BLaER1 (cell line): Measurements from ENCODE around the gene SYTL3.
"Not testable (repeated sequence)": the region's sequence is repeated elsewhere in the genome, so short reads cannot be mapped to it uniquely, and the experiment has no call there.

Source experiments
- H3K27ac ChIP-seq: shearing (Covaris generic); formaldehyde crosslinking; 2 replicates; pipeline ENCODE4 v1.8.1; 2022
- H3K27me3 ChIP-seq: shearing (Covaris generic); formaldehyde crosslinking; 2 replicates; pipeline ENCODE4 v1.8.1; 2022
- H3K36me3 ChIP-seq: shearing (Covaris generic); formaldehyde crosslinking; 2 replicates; pipeline ENCODE4 v1.8.1; 2022
- H3K4me1 ChIP-seq: shearing (Covaris generic); formaldehyde crosslinking; 2 replicates; pipeline ENCODE4 v1.8.1; 2022
- H3K4me2 ChIP-seq: shearing (Covaris generic); formaldehyde crosslinking; 2 replicates; pipeline ENCODE4 v1.8.1; 2022
- H3K4me3 ChIP-seq: shearing (Covaris generic); formaldehyde crosslinking; 2 replicates; pipeline ENCODE4 v1.8.1; 2022
- H3K9ac ChIP-seq: shearing (Covaris generic); formaldehyde crosslinking; 2 replicates; pipeline ENCODE4 v1.8.1; 2022
- H3K9me3 ChIP-seq: shearing (Covaris generic); formaldehyde crosslinking; 2 replicates; pipeline ENCODE4 v1.8.1; 2022
- H4K20me1 ChIP-seq: shearing (Covaris generic); formaldehyde crosslinking; 2 replicates; pipeline ENCODE4 v1.8.1; 2022
- Cebpa-rat ChIP-seq: shearing (Covaris generic); IDR thresholded peaks from 2 replicates; pipeline ENCODE4 v1.8.1; 2022

SYTL3 gene

GRCh38 chr6:158609455-158610155 is 40.2 kb upstream of the SYTL3 start:
- Histone ChIP-seq H3K9ac (no peak overlapping the region), H3K27me3 (no peaks in the 10 kb centered on the region), H3K4me2 (no peak overlapping the region), H3K4me3 (no peak overlapping the region), H3K27ac (no peak overlapping the region), H3K4me1 (no peaks in the 10 kb centered on the region), H3K36me3 (peaks cover 76% of the 10 kb centered on the region), H4K20me1 (0 out of 2 replicates have a peak, but pooled peaks cover 16% of the 10 kb centered on the region), H3K9me3 (peaks cover 2% of the 10 kb centered on the region; the same call in 1 of the 2 replicates)
- TF ChIP-seq Cebpa-rat, result no peak

GRCh38 chr6:158610319-158610968 is 39.4 kb upstream of the SYTL3 start:
- H3K36me3 ChIP-seq, result peaks cover 81% of the 10 kb centered on the region
- H4K20me1 ChIP-seq, result 0 out of 2 replicates have a peak, but pooled peaks cover 16% of the 10 kb centered on the region
- no peak overlapping the region for H3K27ac ChIP-seq
- TF ChIP-seq Cebpa-rat, result no peak
- no peaks in the 10 kb centered on the region for H3K27me3 ChIP-seq
- no peak overlapping the region for H3K4me2 ChIP-seq
- no peaks in the 10 kb centered on the region for H3K4me1 ChIP-seq
- H3K4me3 ChIP-seq, result no peak overlapping the region
- no peak overlapping the region for H3K9ac ChIP-seq
- peaks cover 10% of the 10 kb centered on the region; the same call in 1 of the 2 replicates for H3K9me3 ChIP-seq

- peaks cover 15% of the 10 kb centered on the region; the same call in 1 of the 2 replicates for H3K9me3 ChIP-seq
- H3K36me3 ChIP-seq, result peaks cover 80% of the 10 kb centered on the region
- no peak overlapping the region for H3K4me2 ChIP-seq
- H3K4me1 ChIP-seq, result no peaks in the 10 kb centered on the region
- H4K20me1 ChIP-seq, result 0 out of 2 replicates have a peak, but pooled peaks cover 16% of the 10 kb centered on the region
- H3K27me3 ChIP-seq, result no peaks in the 10 kb centered on the region
- no peak overlapping the region for H3K4me3 ChIP-seq
- no peak overlapping the region for H3K27ac ChIP-seq
- TF ChIP-seq Cebpa-rat, result no peak
- no peak overlapping the region for H3K9ac ChIP-seq
These were observed 38.8 kb upstream of the SYTL3 start for GRCh38 chr6:158611039-158611438.

DNA sequence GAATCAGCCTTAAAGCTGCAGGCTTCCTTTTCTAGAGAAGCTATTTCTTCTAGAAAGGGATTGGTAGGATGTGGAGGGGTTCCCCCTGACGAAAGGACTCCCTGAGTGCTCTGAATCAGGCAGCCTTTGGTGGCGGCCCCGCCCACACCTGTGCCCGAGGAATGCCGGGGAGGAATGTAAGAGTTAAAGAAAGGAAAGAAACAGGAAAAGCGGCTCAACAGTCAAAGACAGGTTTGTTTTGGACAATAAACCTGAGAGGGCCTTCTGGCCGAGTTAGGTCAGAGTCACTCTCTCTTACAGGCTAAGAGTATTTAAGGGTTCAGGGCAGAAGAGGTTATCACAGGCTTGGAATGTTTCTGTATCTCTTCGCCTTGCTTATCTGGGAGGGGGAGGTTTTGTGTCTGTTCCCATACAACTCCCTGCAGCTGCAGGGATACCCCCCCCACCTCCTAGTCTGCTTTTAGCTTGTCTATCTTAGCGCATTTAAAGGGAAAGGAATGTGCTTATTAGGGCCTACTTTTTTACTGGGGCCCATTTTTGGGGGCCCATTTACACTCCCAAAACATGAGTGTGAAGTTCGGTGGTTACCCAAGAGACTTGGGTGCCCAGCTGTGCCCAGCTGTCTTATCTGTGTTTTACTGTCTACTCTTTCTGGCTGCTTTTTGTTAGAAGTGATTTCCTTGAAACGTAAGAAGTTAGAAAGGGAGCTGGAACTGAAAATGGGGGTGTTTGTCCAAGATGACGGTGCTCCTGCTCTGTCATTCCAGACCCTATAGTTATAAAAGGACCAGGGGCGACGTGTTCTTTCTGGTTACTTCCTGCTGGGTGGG is 38.1 kb upstream of the SYTL3 start:
- H3K4me3 ChIP-seq, result no peak overlapping the region
- H3K27me3 ChIP-seq, result no peaks in the 10 kb centered on the region
- no peak overlapping the region for H3K27ac ChIP-seq
- no peak overlapping the region for H3K4me2 ChIP-seq
- H4K20me1 ChIP-seq, result 0 out of 2 replicates have a peak, but pooled peaks cover 16% of the 10 kb centered on the region
- no peaks in the 10 kb centered on the region for H3K4me1 ChIP-seq
- peaks cover 73% of the 10 kb centered on the region for H3K36me3 ChIP-seq
- H3K9ac ChIP-seq, result no peak overlapping the region
- TF ChIP-seq Cebpa-rat, result no peak
- H3K9me3 ChIP-seq, result peaks cover 15% of the 10 kb centered on the region; the same call in 1 of the 2 replicates

GRCh38 chr6:158614606-158615005 is 35.2 kb upstream of the SYTL3 start:
- H3K27me3 ChIP-seq, H3K27ac ChIP-seq, H3K4me1 ChIP-seq, H3K9ac ChIP-seq, H3K4me2 ChIP-seq, H3K4me3 ChIP-seq: not testable (repeated sequence)
- H4K20me1 ChIP-seq, result 0 out of 2 replicates have a peak, but pooled peaks cover 16% of the 10 kb centered on the region
- peaks cover 51% of the 10 kb centered on the region for H3K36me3 ChIP-seq
- peaks cover 15% of the 10 kb centered on the region; the same call in 1 of the 2 replicates for H3K9me3 ChIP-seq

DNA sequence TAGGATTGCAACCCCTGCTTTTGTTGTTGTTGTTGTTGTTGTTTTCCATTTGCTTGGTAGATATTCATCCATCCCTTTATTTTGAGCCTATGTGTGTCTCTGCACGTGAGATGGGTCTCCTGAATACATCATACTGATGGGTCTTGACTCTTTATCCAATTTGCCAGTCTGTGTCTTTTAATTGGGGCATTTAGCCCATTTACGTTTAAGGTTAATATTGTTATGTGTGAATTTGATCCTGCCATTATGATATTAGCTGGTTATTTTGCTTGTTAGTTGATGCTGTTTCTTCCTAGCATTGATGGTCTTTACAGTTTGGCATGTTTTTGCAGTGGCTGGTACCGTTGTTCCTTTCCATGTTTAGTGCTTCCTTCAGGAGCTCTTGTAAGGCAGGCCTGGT is 31.6 kb upstream of the SYTL3 start:
- peaks cover 51% of the 10 kb centered on the region for H3K36me3 ChIP-seq
- not testable (repeated sequence) for H3K4me2 ChIP-seq, H3K27me3 ChIP-seq, H3K27ac ChIP-seq, H3K4me3 ChIP-seq, H3K9ac ChIP-seq
- H3K9me3 ChIP-seq, result peaks cover 15% of the 10 kb centered on the region; the same call in 1 of the 2 replicates
- peaks cover 16% of the 10 kb centered on the region for H3K4me1 ChIP-seq
- H4K20me1 ChIP-seq, result peaks cover 24% of the 10 kb centered on the region; the same call in 1 of the 2 replicates

DNA sequence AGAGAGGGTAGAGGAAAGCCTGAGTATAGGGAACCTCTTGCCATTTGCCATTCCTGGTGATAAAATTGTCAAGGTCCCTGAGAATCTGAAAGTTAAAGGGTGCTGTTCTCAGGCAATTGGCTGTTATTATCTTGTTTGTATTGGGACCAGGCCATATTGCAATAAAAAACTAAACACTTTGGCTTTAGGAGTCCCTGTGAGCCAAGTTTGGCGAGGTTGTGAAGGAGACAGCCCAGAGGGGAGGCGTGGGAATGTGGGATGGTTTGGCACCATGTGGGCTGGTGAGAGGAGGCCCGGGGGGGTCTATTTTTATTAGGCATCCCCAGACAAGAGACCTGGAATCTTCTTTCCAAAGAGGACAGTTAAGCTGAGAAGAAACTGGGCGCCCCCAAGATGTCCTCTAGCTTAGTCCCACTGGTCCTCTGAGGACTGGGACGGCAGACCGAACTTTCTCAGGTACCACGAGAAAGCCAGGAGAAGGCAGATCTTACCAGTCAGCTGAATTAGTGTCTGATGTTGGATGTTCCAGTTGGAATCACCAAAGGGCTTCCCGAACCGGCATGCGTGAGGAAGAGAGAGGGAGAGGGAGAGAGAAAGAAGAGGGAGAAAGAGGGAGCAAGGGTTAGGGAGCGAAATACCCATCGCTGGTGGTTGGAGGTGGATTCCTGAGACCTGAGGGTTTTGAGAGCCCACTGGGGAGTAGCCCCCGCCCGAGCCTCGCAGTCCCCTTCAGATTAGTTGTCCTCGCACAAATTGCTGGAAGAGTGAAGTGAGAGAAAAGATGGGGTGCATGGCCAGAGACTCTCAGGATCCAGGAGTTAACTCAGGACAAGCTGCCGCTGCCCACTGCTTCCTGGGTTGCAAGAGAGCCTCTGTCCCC is 29.7 kb upstream of the SYTL3 start:
- Histone ChIP-seq H4K20me1 (peaks cover 41% of the 10 kb centered on the region), H3K9me3 (peaks cover 7% of the 10 kb centered on the region; the same call in 1 of the 2 replicates), H3K4me3 (no peak overlapping the region), H3K27me3 (no peaks in the 10 kb centered on the region), H3K36me3 (peaks cover 48% of the 10 kb centered on the region), H3K27ac (no peak overlapping the region), H3K4me2 (no peak overlapping the region), H3K4me1 (peaks cover 34% of the 10 kb centered on the region), H3K9ac (no peak overlapping the region)
- no peak for TF ChIP-seq Cebpa-rat

GRCh38 chr6:158620963-158621693 is 28.7 kb upstream of the SYTL3 start:
- H3K4me1 ChIP-seq, result peaks cover 36% of the 10 kb centered on the region
- no peaks in the 10 kb centered on the region for H3K9me3 ChIP-seq
- H4K20me1 ChIP-seq, result peaks cover 50% of the 10 kb centered on the region
- H3K9ac ChIP-seq, result no peak overlapping the region
- H3K4me2 ChIP-seq, result no peak overlapping the region
- H3K27me3 ChIP-seq, result no peaks in the 10 kb centered on the region
- no peak overlapping the region for H3K27ac ChIP-seq
- peaks cover 49% of the 10 kb centered on the region for H3K36me3 ChIP-seq
- TF ChIP-seq Cebpa-rat, result no peak
- no peak overlapping the region for H3K4me3 ChIP-seq
